Activated CD4-positive, alpha-beta T cell treated with anti-CD3 and anti-CD28 coated beads, Interleukin-2, amount 10 ng/mL, durations not matched to agents 7 days and 5 days (primary cell): Measurements from ENCODE around the gene IL1R2. TPM values are rescaled to one million over a fixed set of nuclear protein-coding genes. Genes with fewer than 3 reads are reported as not detected.

ENCODE experiments used
- CTCF ChIA-PET: fragments of 350-600 bp; sonication (Branson Sonifier 250); formaldehyde crosslinking; loops from one replicate; lab custom pipeline; 2021; ENCODE audit warnings: antibody characterized with exemption; lab: Charles Lee
- POLR2A ChIA-PET: fragments of 350-600 bp; sonication (Branson Sonifier 250); formaldehyde crosslinking; loops from one replicate; lab custom pipeline; 2021; ENCODE audit warnings: antibody characterized with exemption; lab: Charles Lee
- DNase-seq: peaks from one replicate; pipeline ENCODE4 v3.0.0-alpha.2; 2020
- H3K27ac Mint-ChIP-seq: one replicate; pipeline ENCODE4 v1.8.0; 2021; ENCODE audit warnings: mild to moderate bottlenecking, moderate library complexity, mixed read lengths
- H3K27me3 Mint-ChIP-seq: one replicate; pipeline ENCODE4 v1.8.0; 2021; ENCODE audit warnings: mixed read lengths
- H3K36me3 Mint-ChIP-seq: one replicate; pipeline ENCODE4 v1.8.0; 2021; ENCODE audit warnings: low read depth, mixed read lengths
- H3K4me1 Mint-ChIP-seq: one replicate; pipeline ENCODE4 v1.8.0; 2021; ENCODE audit warnings: mixed read lengths
- H3K4me3 Mint-ChIP-seq: one replicate; pipeline ENCODE4 v1.8.0; 2021; ENCODE audit warnings: mild to moderate bottlenecking, moderate library complexity, mixed read lengths
- H3K9me3 Mint-ChIP-seq: one replicate; pipeline ENCODE4 v1.8.0; 2021; ENCODE audit warnings: mixed read lengths
- total RNA-seq, 2 experiments: library from RNA; stranded (reverse); gene quantifications; one replicate each; pipeline ENCODE4 v1.2.3, GENCODE V29; 2021

The IL1R2 gene
- total RNA-seq, 2 experiments from 2014 or later = 0.50 to 0.52 TPM

GRCh38 chr2:102016399-102016955, 24.7 kb downstream of the IL1R2 start:
- H3K27me3 Mint-ChIP-seq = no peaks in the 10 kb centered on the region
- peaks cover 10% of the 10 kb centered on the region for H3K9me3 Mint-ChIP-seq
- DNase-seq = no peak
- H3K4me3 Mint-ChIP-seq = no peak overlapping the region
- H3K27ac Mint-ChIP-seq = no peak overlapping the region
- peaks cover 9% of the 10 kb centered on the region for H3K4me1 Mint-ChIP-seq
- ChIA-PET CTCF (interaction anchor here (0.6 kb wide), 1 partner anchor 224 kb away, joined by 3 read pairs; no protein-coding TSS in a partner anchor), POLR2A (no interaction called here)
- peaks cover 3% of the 10 kb centered on the region for H3K36me3 Mint-ChIP-seq

GRCh38 chr2:102018823-102019445, 27.2 kb downstream of the IL1R2 start:
- DNase-seq = no peak

GRCh38 chr2:102020596-102021170, 28.9 kb downstream of the IL1R2 start:
- POLR2A ChIA-PET = no interaction called here
- H3K4me1 Mint-ChIP-seq = peaks cover 11% of the 10 kb centered on the region
- H3K9me3 Mint-ChIP-seq = no peaks in the 10 kb centered on the region
- peak; percentile 84 for DNase-seq
- no peaks in the 10 kb centered on the region for H3K36me3 Mint-ChIP-seq
- no peak overlapping the region for H3K4me3 Mint-ChIP-seq
- CTCF ChIA-PET = interaction anchor here (0.6 to 3.2 kb wide), 23 partner anchors 10 to 463 kb away, joined by 3 to 25 read pairs (median 4); no protein-coding TSS in a partner anchor
- no peaks in the 10 kb centered on the region for H3K27me3 Mint-ChIP-seq
- no peak overlapping the region for H3K27ac Mint-ChIP-seq

More at GRCh38 chr2:102018823-102019445, 27.2 kb downstream of the IL1R2 start:
- CTCF ChIA-PET = no interaction called here
- POLR2A ChIA-PET = no interaction called here
- H3K4me3 Mint-ChIP-seq = no peak overlapping the region
- peaks cover 11% of the 10 kb centered on the region for H3K4me1 Mint-ChIP-seq
- H3K9me3 Mint-ChIP-seq = peaks cover under 1% of the 10 kb centered on the region
- no peaks in the 10 kb centered on the region for H3K36me3 Mint-ChIP-seq
- no peak overlapping the region for H3K27ac Mint-ChIP-seq
- no peaks in the 10 kb centered on the region for H3K27me3 Mint-ChIP-seq

- DNase-seq = no peak
- Mint-ChIP-seq H3K36me3 (no peaks in the 10 kb centered on the region), H3K27ac (no peak overlapping the region), H3K27me3 (no peaks in the 10 kb centered on the region), H3K4me3 (no peak overlapping the region), H3K4me1 (peaks cover 11% of the 10 kb centered on the region), H3K9me3 (no peaks in the 10 kb centered on the region)
- ChIA-PET POLR2A (no interaction called here), CTCF (interaction anchor here (0.6 to 3.2 kb wide), 3 partner anchors 40 to 264 kb away, joined by 3 to 25 read pairs (median 4); no protein-coding TSS in a partner anchor)
Observed at GRCh38 chr2:102021779-102022178, 30.0 kb downstream of the IL1R2 start.

GRCh38 chr2:102022884-102023539, 31.3 kb downstream of the IL1R2 start:
- Mint-ChIP-seq H3K4me3 (no peak overlapping the region), H3K4me1 (peaks cover 11% of the 10 kb centered on the region), H3K36me3 (no peaks in the 10 kb centered on the region), H3K27ac (no peak overlapping the region), H3K9me3 (no peaks in the 10 kb centered on the region), H3K27me3 (no peaks in the 10 kb centered on the region)
- DNase-seq = no peak
- CTCF ChIA-PET = no interaction called here
- POLR2A ChIA-PET = no interaction called here

GRCh38 chr2:102024410-102024809, 32.6 kb downstream of the IL1R2 start:
- no peak for DNase-seq
- H3K9me3 Mint-ChIP-seq = no peaks in the 10 kb centered on the region
- ChIA-PET POLR2A (no interaction called here), CTCF (interaction anchor here (1.5 to 1.6 kb wide), 2 partner anchors 24 to 216 kb away, joined by 3 read pairs; no protein-coding TSS in a partner anchor)
- no peak overlapping the region for H3K4me3 Mint-ChIP-seq
- H3K27ac Mint-ChIP-seq = no peak overlapping the region
- H3K36me3 Mint-ChIP-seq = peaks cover 3% of the 10 kb centered on the region
- H3K4me1 Mint-ChIP-seq = peaks cover 14% of the 10 kb centered on the region
- no peaks in the 10 kb centered on the region for H3K27me3 Mint-ChIP-seq

- CTCF ChIA-PET = interaction anchor here (1.5 to 1.6 kb wide), 2 partner anchors 25 to 216 kb away, joined by 3 read pairs; no protein-coding TSS in a partner anchor
- peaks cover 15% of the 10 kb centered on the region for H3K4me1 Mint-ChIP-seq
- H3K27me3 Mint-ChIP-seq = no peaks in the 10 kb centered on the region
Observed at GRCh38 chr2:102025016-102025501, 33.3 kb downstream of the IL1R2 start.

GRCh38 chr2:102025583-102026267, 34.0 kb downstream of the IL1R2 start:
- H3K4me1 Mint-ChIP-seq = peaks cover 10% of the 10 kb centered on the region
- H3K36me3 Mint-ChIP-seq = peaks cover 3% of the 10 kb centered on the region
- H3K27ac Mint-ChIP-seq = no peak overlapping the region
- ChIA-PET POLR2A (no interaction called here), CTCF (interaction anchor here (1.2 to 1.6 kb wide), 3 partner anchors 25 to 215 kb away, joined by 3 to 5 read pairs (median 3); no protein-coding TSS in a partner anchor)
- no peaks in the 10 kb centered on the region for H3K27me3 Mint-ChIP-seq
- no peak for DNase-seq
- H3K4me3 Mint-ChIP-seq = no peak overlapping the region
- H3K9me3 Mint-ChIP-seq = no peaks in the 10 kb centered on the region

More at GRCh38 chr2:102025016-102025501, 33.3 kb downstream of the IL1R2 start:
- Mint-ChIP-seq H3K27ac (no peak overlapping the region), H3K4me3 (no peak overlapping the region), H3K36me3 (peaks cover 3% of the 10 kb centered on the region), H3K9me3 (no peaks in the 10 kb centered on the region)
- no peak for DNase-seq
- POLR2A ChIA-PET = no interaction called here

- no peaks in the 10 kb centered on the region for H3K9me3 Mint-ChIP-seq
- peaks cover 8% of the 10 kb centered on the region for H3K4me1 Mint-ChIP-seq
- no peaks in the 10 kb centered on the region for H3K27me3 Mint-ChIP-seq
- ChIA-PET POLR2A (no interaction called here), CTCF (interaction anchor here (0.9 to 2.0 kb wide), 6 partner anchors 10 to 213 kb away, joined by 3 to 11 read pairs (median 4); no protein-coding TSS in a partner anchor)
- H3K4me3 Mint-ChIP-seq = no peak overlapping the region
- peaks cover 3% of the 10 kb centered on the region for H3K36me3 Mint-ChIP-seq
- no peak for DNase-seq
- no peak overlapping the region for H3K27ac Mint-ChIP-seq
Observed at GRCh38 chr2:102027036-102027980, 35.5 kb downstream of the IL1R2 start.

- Mint-ChIP-seq H3K9me3 (no peaks in the 10 kb centered on the region), H3K36me3 (peaks cover 4% of the 10 kb centered on the region), H3K4me1 (peaks cover 18% of the 10 kb centered on the region), H3K4me3 (no peak overlapping the region), H3K27me3 (no peaks in the 10 kb centered on the region), H3K27ac (no peak overlapping the region)
- CTCF ChIA-PET = no interaction called here
- POLR2A ChIA-PET = no interaction called here
- DNase-seq = no peak
Observed at GRCh38 chr2:102028470-102028869, 36.7 kb downstream of the IL1R2 start.

GRCh38 chr2:102029405-102029804, 37.6 kb downstream of the IL1R2 start:
- Mint-ChIP-seq H3K36me3 (peaks cover 9% of the 10 kb centered on the region), H3K9me3 (no peaks in the 10 kb centered on the region), H3K27ac (no peak overlapping the region), H3K4me3 (no peak overlapping the region), H3K4me1 (peaks cover 28% of the 10 kb centered on the region), H3K27me3 (no peaks in the 10 kb centered on the region)
- POLR2A ChIA-PET = no interaction called here
- DNase-seq = no peak
- CTCF ChIA-PET = interaction anchor here (0.8 to 1.0 kb wide), 2 partner anchors 22 to 156 kb away, joined by 3 read pairs; no protein-coding TSS in a partner anchor
